ENCODE results near the gene ZBTB7C.

DNA sequence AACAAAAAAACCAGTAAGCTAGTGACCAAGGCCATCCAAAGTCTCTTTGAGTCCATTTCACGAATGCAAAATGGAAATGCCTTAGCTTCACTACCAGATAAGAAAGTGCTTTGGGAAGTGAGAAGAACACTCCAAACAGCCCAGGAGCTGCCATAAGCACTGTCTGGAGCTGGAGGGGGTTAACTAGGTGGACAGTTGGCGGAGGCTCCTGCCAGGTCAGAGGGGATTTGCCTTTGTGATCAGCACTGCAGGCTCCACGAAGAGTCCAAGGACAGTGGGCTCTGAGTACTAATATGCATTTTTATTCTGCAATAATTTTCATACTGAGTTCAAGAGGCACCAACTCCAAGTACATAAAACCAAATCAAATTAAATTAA, 245.5 kb downstream of the ZBTB7C start:
- TF ChIP-seq CTCF (IDR thresholded peaks at IDR 0.05; ENCODE audit: borderline replicate concordance, extremely low read depth, low read length, poor library complexity, severe bottlenecking): no peak
- no peak for TF ChIP-seq EZH2 (IDR thresholded peaks at IDR 0.05; ENCODE audit: borderline replicate concordance, low read depth, low read length, severe bottlenecking)
